ENCODE measurements around the gene KBTBD13. TPM values are rescaled to one million over a fixed set of nuclear protein-coding genes. Genes with fewer than 3 reads are reported as not detected.

Gene KBTBD13
- not detected in 2 replicates for total RNA-seq (ENCODE audit: low replicate concordance)

DNA sequence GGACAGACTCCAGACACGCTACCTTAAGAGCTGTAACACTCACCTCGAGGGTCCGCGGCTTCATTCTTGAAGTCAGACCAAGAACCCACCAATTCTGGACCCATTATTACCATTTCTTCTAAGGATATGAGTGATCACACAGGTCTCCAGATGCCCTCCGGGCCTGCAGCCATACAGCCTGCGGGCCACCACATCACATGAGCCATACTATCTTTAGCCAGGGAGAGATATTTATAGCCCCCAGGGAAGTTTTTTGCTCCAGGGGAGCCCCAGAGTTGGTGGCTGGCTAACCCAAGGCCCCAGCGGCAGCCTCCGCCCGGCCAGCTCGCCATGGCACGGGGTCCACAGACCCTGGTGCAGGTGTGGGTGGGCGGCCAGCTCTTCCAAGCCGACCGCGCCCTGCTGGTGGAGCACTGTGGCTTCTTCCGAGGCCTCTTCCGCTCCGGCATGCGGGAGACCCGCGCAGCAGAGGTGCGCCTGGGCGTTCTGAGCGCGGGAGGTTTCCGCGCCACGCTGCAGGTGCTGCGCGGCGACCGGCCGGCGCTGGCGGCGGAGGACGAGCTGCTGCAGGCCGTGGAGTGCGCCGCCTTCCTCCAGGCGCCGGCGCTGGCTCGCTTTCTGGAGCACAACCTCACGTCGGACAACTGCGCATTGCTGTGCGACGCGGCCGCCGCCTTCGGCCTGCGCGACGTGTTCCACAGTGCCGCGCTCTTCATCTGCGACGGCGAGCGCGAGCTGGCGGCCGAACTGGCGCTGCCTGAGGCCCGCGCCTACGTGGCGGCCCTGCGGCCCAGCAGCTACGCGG, at the start of gene KBTBD13:
TSS of gene KBTBD13 (plus strand) at position 261 of the 805 bp plus-strand sequence. CDS start at position 331, 70 bp downstream.
- H3K27me3 Mint-ChIP-seq (ENCODE audit: insufficient read depth, low read depth): peaks cover 11% of the 10 kb centered on the region
- peaks cover 2% of the 10 kb centered on the region for H3K9me3 Mint-ChIP-seq
- peaks cover 4% of the 10 kb centered on the region for H4K20me1 ChIP-seq (ENCODE audit: low read depth)
- no peak within 1 kb of the TSS for H3K4me3 ChIP-seq
- H3K9ac ChIP-seq: no peak within 1 kb of the TSS
- no peak for DNase-seq (ENCODE audit: low spot score)
- H3K79me2 ChIP-seq (ENCODE audit: low read depth): no peaks in the 10 kb centered on the region
- peak within 1 kb of the TSS; percentile 33 for H3K27ac Mint-ChIP-seq
- peaks cover 1% of the 10 kb centered on the region for H3K36me3 Mint-ChIP-seq
- no peaks in the 10 kb centered on the region for H3K36me3 ChIP-seq
- peaks cover 13% of the 10 kb centered on the region for H3F3A ChIP-seq (ENCODE audit: low read depth)
- no peak within 1 kb of the TSS for H2AFZ ChIP-seq (replicated peaks)
- no peak within 1 kb of the TSS for H3K4me3 Mint-ChIP-seq
- peaks cover 54% of the 10 kb centered on the region for H3K27me3 ChIP-seq
- TF ChIP-seq EZH2 (IDR thresholded peaks at IDR 0.05) (no peak), EZH2phosphoT487 (IDR thresholded peaks at IDR 0.05) (no peak)
- TF ChIP-seq, protein P1, sequence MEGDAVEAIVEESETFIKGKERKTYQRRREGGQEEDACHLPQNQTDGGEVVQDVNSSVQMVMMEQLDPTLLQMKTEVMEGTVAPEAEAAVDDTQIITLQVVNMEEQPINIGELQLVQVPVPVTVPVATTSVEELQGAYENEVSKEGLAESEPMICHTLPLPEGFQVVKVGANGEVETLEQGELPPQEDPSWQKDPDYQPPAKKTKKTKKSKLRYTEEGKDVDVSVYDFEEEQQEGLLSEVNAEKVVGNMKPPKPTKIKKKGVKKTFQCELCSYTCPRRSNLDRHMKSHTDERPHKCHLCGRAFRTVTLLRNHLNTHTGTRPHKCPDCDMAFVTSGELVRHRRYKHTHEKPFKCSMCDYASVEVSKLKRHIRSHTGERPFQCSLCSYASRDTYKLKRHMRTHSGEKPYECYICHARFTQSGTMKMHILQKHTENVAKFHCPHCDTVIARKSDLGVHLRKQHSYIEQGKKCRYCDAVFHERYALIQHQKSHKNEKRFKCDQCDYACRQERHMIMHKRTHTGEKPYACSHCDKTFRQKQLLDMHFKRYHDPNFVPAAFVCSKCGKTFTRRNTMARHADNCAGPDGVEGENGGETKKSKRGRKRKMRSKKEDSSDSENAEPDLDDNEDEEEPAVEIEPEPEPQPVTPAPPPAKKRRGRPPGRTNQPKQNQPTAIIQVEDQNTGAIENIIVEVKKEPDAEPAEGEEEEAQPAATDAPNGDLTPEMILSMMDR (IDR thresholded peaks at IDR 0.05): no peak
- H3K4me1 Mint-ChIP-seq: peaks cover 17% of the 10 kb centered on the region
- H3K4me1 ChIP-seq: peaks cover 10% of the 10 kb centered on the region
- H3K4me2 ChIP-seq: no peak within 1 kb of the TSS
- no peaks in the 10 kb centered on the region for H3K9me3 ChIP-seq (ENCODE audit: low read depth)
- no peak within 1 kb of the TSS for H3K27ac ChIP-seq

DNA sequence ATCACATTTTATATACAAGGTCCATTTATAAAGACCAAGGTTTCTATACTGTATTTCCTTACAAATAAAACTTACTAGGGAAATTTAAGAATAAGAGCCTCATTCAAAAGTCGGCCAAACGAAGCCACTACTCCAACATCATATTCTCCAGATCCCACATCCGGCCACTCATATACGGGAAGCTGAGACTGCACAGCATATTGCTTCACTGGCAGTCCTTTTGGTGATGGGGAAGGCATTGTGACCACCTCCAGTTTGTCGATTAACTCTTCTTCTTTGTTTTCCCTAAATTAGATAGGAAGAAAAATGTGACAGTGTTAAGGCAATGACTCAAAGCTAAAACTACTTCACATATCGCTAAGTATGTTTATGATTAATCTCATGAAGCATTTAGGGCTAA, 49.8 kb upstream of the KBTBD13 start:
- Histone ChIP-seq H3K4me1 (no peaks in the 10 kb centered on the region), H3K36me3 (peaks cover 3% of the 10 kb centered on the region), H4K20me1 (ENCODE audit: low read depth) (peaks cover 9% of the 10 kb centered on the region), H3K27ac (no peak overlapping the region), H3K4me3 (no peak overlapping the region), H3K9me3 (ENCODE audit: low read depth) (no peaks in the 10 kb centered on the region), H3F3A (ENCODE audit: low read depth) (no peaks in the 10 kb centered on the region), H2AFZ (replicated peaks) (no peak overlapping the region), H3K4me2 (no peak overlapping the region), H3K79me2 (ENCODE audit: low read depth) (peaks cover 19% of the 10 kb centered on the region), H3K27me3 (peaks cover 8% of the 10 kb centered on the region), H3K9ac (no peak overlapping the region)
- Mint-ChIP-seq H3K9me3 (no peaks in the 10 kb centered on the region), H3K27ac (no peak overlapping the region), H3K36me3 (peaks cover 11% of the 10 kb centered on the region), H3K4me1 (peaks cover 12% of the 10 kb centered on the region), H3K27me3 (ENCODE audit: insufficient read depth, low read depth) (no peaks in the 10 kb centered on the region), H3K4me3 (peak overlapping the region; percentile 26)
- TF ChIP-seq EZH2phosphoT487 (IDR thresholded peaks at IDR 0.05) (no peak), EZH2 (IDR thresholded peaks at IDR 0.05) (no peak)
- TF ChIP-seq, protein P1 (IDR thresholded peaks at IDR 0.05): no peak
- DNase-seq (ENCODE audit: low spot score): no peak

DNA sequence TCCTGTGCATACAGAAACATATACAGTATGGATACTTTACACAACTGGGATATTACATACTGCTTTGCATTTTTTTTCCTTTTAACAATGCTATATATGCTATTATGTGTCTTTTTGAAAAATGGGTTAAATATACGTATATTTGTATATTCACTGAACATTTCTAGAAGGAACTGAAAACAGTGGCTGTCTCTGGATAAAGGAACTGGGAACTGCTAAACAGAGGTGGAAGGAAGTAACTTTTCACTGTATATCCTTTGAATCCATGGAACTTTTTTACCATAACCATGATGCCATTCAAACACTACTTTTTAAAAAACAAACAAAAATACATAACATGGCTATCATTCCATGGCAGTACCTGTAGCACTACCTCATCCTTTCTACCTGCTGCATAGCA, 49.0 kb upstream of the KBTBD13 start:
- H4K20me1 ChIP-seq (ENCODE audit: low read depth): peaks cover 9% of the 10 kb centered on the region
- H3K27me3 ChIP-seq: peaks cover 17% of the 10 kb centered on the region
- H3K36me3 ChIP-seq: peaks cover 3% of the 10 kb centered on the region
- H3K9ac ChIP-seq: no peak overlapping the region
- H3K9me3 Mint-ChIP-seq: no peaks in the 10 kb centered on the region
- H3F3A ChIP-seq (ENCODE audit: low read depth): peaks cover 2% of the 10 kb centered on the region
- H3K4me1 Mint-ChIP-seq: peaks cover 14% of the 10 kb centered on the region
- H3K27ac ChIP-seq: no peak overlapping the region
- no peak overlapping the region for H2AFZ ChIP-seq (replicated peaks)
- peaks cover 11% of the 10 kb centered on the region for H3K36me3 Mint-ChIP-seq
- no peak overlapping the region for H3K4me3 ChIP-seq
- no peak for DNase-seq (ENCODE audit: low spot score)
- peak overlapping the region; percentile 89 for H3K4me2 ChIP-seq
- no peak for TF ChIP-seq EZH2 (IDR thresholded peaks at IDR 0.05)
- TF ChIP-seq, protein P1 (IDR thresholded peaks at IDR 0.05): no peak
- TF ChIP-seq EZH2phosphoT487 (IDR thresholded peaks at IDR 0.05): no peak
- peak overlapping the region; percentile 86 for H3K4me3 Mint-ChIP-seq
- no peaks in the 10 kb centered on the region for H3K4me1 ChIP-seq
- no peaks in the 10 kb centered on the region for H3K9me3 ChIP-seq (ENCODE audit: low read depth)
- H3K27me3 Mint-ChIP-seq (ENCODE audit: insufficient read depth, low read depth): peaks cover 7% of the 10 kb centered on the region
- H3K27ac Mint-ChIP-seq: no peak overlapping the region
- H3K79me2 ChIP-seq (ENCODE audit: low read depth): peaks cover 19% of the 10 kb centered on the region

Data from neural progenitor cell (in vitro differentiated cells).